HG02623 (cell line): ENCODE data around the gene CEBPB.
"Not testable (repeated sequence)": the region's sequence is repeated elsewhere in the genome, so short reads cannot be mapped to it uniquely, and the experiment has no call there.

ENCODE experiments used
- ATAC-seq: cut with Tn5 transposase; IDR thresholded peaks from one replicate; pipeline ENCODE4 v1.9.1; 2021; ENCODE audit warnings: moderate library complexity; ENCODE audit not compliant: unreplicated experiment

The CEBPB gene

DNA sequence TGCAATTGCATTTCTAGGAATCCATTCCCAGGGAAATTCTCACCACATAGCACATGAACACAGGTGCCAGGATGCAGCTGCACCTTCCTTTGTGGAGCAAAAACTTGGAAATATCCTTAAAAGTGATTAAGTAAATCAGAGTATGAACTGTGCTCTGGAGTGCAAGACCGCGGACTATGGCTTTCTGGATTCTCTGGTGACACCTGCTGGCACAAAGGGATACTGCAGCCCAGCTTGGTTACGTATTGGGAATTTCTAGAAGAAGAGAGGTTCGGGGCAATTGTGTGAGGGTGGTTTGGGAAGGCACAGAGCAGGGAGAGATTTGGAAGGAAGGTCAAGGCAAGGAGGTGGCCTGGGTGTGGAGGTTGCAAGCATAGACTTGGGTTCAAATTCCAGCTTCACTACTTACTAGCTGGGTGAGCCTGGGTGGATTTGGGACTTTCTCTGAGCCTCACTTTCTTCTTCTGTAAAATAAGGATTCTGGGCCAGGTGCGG is 21.3 kb upstream of the CEBPB start:
- ATAC-seq: no peak

DNA sequence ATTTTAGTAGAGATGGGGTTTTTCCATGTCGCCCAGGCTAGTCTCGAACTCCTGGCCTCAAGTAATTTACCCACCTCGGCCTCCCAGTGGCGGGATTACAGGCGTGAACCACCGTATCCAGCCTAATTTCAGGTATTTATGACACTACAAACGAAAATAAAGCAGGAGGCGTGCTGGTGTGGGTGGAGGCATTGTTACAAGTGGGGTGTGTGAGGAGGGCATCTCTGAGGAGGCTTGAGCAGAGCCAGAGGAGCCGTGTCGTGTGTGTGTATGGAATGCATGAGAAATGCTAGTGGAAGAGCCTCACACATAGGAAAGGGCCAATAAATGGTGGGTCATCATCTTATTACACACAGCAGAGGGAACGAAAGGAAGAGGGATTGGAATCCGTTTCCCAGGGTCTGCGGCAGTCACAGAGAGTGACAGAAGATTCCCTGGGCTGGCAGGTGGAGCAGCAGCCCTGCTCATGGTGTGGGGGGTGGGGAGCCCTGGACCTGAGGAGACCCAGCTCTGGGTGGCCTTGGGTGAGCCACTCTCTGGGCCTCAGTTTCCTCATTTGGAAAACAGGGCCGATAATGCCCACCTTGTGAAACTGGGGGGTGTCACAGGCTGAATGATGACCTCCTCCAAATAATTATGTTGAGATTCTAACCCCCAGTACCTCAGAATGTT is 19.9 kb upstream of the CEBPB start:
- no peak for ATAC-seq

DNA sequence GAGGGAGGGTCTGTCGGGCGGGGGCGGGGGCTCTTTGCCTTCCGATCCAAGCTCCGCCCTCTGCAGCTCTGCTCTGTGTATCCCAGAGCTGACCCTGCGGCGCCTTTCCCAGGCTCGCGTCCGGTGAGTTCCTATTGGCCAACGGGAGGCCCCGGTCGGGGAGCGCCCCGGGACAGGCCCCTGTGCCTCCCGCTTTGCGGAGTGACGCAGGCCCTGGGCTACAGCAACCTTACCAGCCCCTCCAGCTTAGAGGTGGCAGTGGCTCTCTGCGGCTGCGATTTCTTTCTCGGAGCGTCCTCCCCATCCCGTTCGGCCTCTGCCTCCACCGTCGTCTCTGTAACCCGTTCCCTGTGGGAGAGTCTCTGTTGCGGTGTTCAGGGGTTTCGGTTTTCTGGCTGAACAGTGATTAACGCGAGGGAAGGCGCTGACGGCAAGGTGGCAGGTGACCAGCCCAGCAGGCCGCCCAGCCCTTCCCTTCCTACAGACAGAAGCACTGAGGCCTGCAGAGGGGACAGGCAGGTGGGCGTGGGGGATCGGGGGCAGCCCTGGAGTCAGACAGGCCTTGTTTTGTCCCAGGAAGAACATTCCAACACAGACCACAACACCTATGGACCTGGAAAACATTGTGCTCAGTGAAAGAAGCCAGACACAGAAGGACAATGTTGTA is 18.1 kb upstream of the CEBPB start:
- no peak for ATAC-seq

DNA sequence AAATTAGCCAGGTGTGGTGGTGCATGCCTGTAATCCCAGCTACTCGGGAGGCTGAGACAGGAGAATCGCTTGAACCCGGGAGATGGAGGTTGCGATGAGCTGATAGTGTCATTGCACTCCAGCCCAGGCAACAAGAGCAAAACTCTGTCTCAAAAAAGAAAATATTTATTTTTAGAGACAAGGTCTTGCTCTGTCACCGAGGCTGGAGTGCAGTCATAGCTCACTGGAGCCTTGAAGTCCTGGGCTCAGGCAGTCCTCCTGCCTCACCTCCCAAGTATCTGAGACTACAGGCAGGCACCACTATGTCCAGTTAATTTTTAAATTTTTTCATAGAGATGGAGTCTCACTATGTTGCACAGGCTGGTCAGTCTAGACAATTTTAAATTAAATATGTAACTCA is 16.2 kb upstream of the CEBPB start:
- ATAC-seq: no peak

DNA sequence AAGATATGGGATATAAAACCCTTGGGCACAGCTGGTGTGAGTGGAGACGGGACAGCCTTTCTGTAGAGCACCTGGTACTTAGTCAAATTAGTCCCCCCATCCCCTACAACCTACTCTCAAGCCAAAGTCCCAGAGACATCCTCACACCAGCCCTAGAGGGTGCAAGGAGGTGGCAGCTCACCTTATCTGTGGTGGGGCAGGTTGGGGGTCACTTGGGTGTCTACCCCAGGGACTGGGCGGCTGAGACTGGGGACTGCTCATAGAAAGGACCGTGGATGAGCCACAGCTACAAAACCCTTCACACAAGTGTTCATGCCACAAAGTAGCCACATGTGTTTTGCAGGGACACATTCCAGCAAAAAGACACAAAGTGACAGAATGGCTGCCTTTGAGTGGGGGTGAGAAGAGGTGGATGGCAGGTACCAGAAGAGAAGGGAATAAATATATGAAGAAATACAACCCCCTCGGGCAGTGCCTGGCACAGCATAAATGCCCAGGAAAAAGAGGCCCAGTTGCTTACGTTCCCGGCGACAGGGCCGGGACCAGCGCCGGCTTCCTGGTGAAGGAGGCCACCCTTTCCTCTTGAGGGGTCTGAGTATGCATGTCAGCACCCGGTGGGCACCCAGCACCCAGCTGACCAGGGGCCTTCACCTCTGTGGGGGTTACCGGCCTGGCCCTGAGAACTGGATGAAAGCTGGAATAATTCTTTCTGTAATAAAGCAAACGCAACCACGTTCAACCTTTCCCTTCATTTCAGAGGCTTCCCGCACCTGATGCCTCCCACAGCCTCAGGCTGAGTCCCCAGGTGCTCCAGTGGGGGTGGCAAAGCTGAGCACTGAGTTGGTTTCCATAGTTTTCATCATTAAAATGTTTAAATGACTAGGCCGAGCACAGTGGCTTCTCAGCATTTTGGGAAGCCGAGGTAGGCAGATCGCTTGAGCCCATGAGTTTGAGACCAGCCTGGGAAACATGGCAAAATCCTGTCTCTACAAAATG is 14.4 kb upstream of the CEBPB start:
- ATAC-seq: no peak

DNA sequence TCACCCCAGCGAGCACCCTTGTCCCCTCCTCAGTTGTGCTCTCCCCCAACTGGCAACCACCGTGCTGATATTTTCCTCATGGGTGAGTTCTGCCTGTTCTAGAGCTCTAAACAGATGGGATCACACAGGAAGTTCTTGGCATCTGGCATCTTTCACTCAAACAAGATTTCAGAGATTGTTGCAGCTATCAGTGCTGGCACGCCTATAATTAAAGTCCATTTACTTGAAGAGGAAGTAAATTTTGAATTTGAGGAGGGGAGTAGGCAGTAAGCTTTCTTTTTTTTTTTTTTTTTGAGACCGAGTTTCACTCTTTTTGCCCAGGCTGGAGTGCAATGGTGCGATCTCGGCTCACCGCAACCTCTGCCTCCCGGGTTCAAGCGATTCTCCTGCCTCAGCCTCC is 12.0 kb upstream of the CEBPB start:
- not testable (repeated sequence) for ATAC-seq

DNA sequence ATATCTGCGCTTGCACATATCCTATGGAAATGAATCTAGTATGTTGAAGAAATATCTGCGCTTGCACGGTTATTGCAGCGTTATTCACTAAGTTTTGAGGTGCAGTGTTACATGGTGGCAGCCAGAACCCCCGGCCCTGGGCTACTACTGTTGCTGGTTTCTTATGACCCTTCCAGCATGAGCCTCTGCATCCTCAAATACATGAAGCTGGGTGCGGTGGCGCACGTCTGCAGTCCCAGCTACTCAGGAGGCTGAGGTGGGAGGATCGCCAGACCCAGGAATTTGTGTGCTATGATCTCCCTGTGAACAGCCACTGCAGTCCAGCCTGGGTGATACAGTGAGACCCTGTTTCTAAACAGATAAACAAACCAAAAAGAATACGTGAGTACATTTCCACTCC is 9.3 kb upstream of the CEBPB start:
- ATAC-seq: no peak

DNA sequence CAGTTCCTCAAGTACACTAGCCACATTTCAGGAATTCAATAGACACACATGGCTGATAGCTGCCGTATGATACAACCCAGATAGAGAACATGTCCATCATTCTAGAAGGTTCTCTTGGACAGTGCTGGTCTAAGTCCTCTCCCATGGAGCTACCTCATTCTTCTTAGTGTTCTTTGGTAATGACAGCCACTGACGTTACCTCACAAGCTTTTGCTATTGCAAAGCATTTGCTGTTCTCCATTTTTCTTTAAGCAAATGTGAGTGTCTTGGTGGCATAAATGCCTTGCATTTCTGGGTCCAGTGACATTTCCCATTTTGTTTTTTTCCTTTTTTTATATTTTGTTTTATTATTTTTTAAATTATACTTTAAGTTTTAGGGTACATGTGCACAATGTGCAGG is 8.3 kb upstream of the CEBPB start:
- ATAC-seq: no peak

DNA sequence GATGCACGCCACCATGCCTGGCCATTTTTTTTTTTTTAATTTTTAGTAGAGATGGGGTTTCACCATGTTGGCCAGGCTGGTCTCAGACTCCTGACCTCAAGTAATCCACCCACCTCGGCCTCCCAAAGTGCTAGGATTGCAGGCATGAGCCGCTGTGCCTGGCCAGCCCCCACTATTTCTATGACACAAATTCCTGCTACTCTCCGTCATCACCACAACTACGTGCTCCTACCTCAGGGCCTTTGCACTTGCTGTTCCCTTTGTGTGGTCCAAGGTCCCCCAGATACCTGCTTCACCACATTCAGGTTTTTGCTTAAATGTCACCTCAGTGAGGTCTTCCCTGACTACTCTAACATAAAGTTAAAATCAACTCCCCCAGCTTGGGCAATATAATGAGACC is 5.2 kb upstream of the CEBPB start:
- no peak for ATAC-seq

DNA sequence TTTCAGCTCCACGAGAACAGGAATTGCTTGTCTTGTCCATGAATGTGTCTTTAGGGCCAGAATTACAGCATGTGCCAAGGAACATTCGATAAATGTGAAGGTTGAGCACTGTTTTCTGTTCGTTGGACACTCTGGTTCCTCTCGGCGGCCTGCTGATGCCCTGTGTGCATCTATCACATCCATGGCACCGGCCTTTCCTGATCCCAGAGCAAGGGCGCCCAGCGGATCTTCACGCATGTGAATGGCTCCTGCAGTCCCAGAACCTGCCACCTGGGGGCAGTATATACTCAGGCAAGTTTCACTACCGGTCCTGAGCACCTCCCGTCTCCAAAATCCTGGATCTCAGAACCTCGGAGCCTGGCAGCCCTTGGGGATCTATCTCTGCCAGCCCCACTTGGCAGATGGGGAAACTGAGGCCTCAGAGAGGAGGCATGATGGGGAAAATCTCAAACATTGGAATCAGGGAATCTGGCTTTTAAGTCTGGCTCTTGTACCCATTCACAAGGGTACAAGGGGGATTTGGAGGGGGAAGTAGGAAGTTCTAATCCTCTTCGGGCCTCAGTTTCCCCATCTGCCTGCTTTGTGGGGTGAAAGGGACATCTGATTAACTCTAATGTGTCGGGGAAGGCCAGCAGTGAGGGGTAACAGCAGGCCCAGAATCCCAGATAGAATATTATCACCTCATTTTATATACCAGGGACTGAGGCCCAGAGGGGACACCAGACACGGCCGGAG is 4.3 kb upstream of the CEBPB start:
- ATAC-seq: no peak

DNA sequence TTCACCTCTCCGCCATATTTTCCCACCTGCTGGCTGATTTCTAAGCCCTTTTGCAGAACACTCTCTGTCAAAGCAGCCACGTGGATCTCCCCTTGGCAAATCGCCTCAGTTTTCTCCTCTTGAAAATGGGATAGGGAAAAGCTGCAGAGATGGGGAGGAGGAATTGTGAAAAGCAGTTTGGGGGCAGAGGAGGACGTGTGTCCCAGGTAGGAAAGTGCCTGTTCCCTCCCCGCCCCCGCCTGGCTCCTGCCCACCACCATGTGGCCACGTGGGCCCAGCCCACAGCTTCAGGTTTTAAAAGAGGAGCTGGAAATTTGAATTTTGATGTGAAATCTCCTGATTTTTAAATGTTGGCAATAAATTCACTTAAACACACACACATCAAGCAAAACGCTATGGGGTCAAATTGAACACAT is 3.6 kb upstream of the CEBPB start:
- ATAC-seq: no peak

DNA sequence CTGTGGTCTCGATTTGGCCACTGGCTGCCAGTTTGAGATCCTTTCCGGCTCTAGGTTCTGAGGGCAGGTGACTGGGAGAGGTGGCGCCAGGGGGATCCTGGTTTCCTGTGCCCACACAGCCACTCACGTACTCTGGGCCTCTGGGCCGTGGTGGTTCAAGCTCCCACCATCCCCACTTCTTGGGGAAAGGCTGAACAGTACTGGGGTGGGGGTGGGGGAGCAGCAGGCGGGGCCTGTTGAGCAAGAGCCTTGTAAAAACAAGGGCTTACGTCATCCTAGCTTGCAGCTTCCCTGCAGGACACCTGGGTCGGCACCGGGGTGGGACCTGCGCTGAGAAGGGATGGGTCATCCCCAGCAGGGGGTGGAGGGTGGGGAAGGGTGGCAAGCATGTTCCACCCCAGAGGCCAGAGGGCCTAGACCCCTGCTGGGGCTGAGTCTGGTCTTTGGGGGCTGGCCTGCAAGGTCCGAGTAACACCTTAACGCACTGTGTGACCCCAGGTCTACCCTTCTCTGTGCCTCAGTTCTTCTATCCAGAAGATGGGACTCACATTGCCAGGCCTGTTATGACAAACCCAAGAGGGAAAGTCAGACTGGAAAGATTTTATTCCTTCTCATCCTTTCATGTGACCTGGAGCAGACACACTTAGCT is 3.1 kb upstream of the CEBPB start:
- no peak for ATAC-seq

DNA sequence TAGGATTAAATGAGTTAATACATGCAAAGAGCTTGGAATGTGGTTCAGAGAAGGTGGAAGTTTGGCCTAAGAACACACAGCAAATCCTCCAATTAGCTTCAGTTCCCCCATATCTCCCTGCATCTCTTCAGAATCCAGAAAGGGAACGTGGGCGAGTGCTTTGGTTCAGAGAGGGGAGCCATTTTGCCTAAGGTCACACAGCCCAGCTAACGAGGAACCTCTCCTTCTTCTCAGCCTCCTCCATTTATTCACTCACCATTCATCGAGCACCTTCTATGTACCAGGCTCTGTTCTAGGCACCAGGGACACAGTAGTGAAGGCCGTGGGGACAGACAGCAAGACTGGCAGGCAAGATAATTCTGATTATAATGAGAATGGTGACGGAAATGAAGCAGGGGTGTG is 2.3 kb upstream of the CEBPB start:
- ATAC-seq: no peak

DNA sequence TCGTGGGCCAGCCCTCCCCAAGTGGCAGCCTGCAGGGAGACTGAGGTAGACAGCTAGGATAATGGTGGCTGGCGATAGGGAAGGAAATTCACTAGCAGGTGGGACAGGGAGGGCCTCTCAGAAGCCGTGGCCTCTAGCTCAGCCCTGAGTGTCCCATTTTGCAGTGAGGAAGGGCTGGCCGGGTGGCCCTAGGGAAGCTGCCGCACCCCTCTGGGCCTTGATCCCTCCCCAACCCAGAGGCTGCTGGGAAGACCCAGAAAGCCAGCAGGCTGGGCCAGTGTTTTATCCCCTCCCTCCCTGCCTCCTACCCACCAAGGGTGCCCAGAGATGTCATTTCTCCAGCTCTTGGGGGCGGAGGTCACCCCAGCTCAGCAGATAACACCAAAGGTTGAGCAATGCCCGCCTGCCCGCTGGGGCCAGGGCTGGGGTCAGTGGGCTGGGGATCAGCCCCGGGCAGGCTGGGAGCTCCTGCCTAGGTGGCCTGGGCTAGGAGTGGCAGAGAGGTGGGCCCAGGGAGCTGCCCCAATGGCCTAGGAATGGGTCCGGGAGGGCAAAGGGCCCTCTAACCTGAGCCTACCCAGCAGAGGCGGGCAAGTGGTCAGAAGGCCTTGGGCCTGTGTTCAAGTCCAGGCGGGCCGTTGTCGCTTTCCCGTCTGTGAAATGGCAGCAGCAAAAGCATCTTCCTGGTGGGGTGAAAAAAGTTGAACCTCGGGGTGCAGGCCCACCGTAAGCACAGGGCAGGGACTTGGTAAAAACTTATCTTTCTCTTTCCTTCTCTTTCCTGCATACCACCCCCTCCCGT is 1.6 kb upstream of the CEBPB start:
- no peak for ATAC-seq

DNA sequence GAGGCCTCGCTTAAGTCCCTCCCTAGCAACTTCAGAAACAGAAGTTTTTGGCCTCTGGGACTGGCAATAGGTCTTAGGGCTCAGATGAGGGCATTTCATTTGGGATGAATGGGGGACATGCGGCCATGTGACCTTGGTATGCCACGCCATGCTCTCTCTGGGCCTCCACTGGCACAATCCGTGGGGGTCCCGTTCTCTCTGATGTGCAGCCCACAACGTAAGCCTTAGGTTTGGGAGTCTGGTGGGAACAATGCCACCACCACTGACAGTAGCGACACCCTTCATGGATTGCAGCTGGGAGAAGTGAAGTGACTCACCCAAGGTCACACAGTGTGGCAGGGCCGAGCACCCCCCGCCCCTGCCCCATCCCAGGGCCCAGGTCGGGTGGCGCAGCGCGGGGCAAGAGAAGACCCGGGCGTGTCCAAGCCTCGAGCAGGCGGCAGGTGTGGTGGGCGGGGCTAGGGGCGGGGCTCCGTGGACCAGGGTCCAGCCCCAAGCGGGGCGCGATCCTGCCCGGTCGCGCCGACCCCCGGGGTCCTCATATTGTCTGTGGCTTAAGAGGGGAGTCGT is 864 bp upstream of the CEBPB start:
- no peak for ATAC-seq

DNA sequence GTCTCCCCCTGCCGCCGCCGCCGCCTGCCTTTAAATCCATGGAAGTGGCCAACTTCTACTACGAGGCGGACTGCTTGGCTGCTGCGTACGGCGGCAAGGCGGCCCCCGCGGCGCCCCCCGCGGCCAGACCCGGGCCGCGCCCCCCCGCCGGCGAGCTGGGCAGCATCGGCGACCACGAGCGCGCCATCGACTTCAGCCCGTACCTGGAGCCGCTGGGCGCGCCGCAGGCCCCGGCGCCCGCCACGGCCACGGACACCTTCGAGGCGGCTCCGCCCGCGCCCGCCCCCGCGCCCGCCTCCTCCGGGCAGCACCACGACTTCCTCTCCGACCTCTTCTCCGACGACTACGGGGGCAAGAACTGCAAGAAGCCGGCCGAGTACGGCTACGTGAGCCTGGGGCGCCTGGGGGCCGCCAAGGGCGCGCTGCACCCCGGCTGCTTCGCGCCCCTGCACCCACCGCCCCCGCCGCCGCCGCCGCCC is 474 bp downstream of the CEBPB start:
- ATAC-seq: peak; percentile 25

DNA sequence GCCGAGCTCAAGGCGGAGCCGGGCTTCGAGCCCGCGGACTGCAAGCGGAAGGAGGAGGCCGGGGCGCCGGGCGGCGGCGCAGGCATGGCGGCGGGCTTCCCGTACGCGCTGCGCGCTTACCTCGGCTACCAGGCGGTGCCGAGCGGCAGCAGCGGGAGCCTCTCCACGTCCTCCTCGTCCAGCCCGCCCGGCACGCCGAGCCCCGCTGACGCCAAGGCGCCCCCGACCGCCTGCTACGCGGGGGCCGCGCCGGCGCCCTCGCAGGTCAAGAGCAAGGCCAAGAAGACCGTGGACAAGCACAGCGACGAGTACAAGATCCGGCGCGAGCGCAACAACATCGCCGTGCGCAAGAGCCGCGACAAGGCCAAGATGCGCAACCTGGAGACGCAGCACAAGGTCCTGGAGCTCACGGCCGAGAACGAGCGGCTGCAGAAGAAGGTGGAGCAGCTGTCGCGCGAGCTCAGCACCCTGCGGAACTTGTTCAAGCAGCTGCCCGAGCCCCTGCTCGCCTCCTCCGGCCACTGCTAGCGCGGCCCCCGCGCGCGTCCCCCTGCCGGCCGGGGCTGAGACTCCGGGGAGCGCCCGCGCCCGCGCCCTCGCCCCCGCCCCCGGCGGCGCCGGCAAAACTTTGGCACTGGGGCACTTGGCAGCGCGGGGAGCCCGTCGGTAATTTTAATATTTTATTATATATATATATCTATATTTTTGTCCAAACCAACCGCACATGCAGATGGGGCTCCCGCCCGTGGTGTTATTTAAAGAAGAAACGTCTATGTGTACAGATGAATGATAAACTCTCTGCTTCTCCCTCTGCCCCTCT is 1.1 kb downstream of the CEBPB start:
- ATAC-seq: peak; percentile 22
